ENCODE data around the gene PLEKHB2.
"Not testable (repeated sequence)": the region's sequence is repeated elsewhere in the genome, so short reads cannot be mapped to it uniquely, and the experiment has no call there.

Gene PLEKHB2, protein sequence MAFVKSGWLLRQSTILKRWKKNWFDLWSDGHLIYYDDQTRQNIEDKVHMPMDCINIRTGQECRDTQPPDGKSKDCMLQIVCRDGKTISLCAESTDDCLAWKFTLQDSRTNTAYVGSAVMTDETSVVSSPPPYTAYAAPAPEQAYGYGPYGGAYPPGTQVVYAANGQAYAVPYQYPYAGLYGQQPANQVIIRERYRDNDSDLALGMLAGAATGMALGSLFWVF

DNA sequence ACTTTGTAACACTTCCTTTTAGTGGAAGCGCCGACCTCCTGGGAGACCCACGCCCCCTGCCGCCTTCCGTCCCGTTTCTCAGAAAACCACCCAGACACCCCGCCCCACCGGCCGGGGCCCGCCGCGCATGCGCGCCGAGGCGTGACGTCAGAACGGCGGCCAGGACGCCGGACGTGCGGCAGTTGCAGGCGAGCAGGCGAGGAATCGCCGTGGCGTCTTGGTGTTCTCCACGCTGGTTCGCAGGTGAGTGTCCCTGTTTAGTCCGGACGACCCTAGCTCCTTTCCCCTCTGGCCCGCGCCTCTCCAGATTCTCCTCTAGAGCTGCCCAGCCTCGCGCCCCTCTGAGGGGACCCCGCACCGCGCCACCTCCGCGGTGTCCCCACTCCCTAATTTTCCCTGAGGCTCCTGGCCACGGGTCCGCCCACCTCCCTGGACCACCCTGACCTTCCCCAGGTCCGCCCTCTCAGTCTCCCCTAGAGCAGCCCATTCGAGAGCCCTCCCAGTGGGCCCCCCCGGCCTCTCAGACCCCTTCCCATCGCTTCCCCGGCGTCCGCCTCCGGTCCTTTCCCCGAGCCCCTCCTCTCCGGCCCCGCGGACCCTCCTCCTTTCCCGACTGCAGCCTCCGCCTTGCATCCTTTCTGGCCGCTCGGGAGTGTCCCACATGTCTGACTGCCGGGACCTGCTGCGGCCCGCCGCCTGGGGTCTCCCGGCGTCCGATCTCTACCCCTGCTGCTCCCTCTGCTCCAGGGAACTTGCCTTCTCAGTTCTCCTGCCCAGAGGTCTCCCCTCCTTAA is at the start of gene PLEKHB2:
TSS of gene PLEKHB2 (plus strand) at position 181 of the 794 bp plus-strand sequence. CDS start 15,606 bp downstream, outside the sequence.
- peak; percentile 51 to 94 (median 88) for DNase-seq

DNA sequence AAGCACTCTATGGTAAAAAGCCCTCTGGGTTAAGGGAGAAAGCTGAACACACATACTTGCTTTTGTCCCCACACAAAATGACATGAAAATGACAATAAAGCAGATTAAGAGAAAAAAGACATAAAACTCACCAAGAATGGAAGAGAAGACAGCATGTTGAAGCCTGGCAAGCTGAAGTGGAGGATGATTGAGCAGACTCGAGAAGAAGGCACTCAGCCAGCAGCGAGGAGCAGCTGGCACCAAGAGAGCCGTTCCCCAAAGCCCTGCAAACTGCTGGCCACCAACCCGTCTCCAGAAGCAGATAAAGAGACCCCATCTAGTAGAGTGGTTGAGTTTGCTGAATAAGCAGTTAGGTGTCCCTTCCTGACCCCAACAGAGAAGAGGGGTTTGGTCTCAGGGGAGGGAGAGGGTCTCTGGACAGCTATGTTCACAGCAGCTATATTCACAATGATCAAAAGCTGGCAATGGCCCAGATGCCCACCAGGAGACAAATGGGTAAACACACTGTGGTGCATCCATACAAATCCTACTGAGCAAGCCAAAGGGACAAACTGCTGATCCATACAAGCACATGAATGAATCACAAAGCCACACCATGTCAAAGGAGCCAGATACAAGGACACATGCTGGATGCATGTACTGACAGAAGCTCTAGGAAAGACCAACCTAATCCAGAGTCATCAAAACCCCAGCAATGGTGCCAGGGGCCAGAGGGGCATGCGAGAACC is 48.8 kb upstream of the PLEKHB2 start:
- DNase-seq, result peak in 23 of 58 donors; percentile 15 to 59 (median 30)

DNA sequence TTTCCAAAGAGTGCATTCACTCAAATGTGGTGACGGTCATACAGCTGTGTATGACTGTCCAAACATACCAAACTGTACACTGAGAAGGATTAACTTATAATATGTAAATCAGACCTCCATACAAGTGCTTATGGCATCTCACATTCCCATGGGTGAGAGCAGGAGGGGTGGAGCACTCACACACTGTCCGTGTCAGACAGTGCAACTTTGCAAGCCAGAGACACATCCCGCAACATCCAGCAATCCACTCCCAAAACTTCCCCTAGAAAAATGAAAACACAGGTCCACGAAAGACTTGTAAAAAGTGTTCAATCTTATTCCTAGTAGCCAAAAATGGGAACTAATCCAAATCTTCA is 48.2 kb upstream of the PLEKHB2 start:
- no peak for DNase-seq

DNA sequence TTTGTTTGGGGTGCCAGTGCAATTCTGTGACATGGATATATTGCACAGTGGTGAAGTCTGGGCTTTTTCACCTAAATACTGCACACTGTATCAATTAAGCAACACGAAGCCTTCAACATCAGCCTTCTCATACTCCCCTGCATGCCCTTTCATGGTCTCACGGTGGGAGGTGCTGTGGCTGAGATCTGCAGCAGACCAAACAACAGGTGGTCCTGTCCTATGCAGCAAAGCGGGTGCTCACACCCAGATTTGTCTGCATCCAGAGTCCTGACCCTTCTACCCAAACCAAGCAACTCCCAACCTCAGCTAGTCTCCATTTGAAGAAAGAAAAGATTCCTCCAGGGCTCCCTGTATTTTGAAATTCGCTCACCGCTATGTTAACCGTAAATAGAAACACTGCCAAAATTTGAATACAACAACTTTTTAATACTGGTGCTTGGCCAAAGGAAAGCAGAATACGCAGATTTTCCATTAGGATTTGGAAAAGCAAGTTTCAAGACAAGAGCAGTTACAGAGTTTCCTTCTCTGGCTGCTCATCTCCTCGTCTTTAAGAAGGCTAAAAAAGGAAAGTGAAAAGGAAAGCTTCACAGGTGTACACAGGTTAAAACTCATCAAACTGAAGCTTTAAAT is 46.8 kb upstream of the PLEKHB2 start:
- no peak for DNase-seq

DNA sequence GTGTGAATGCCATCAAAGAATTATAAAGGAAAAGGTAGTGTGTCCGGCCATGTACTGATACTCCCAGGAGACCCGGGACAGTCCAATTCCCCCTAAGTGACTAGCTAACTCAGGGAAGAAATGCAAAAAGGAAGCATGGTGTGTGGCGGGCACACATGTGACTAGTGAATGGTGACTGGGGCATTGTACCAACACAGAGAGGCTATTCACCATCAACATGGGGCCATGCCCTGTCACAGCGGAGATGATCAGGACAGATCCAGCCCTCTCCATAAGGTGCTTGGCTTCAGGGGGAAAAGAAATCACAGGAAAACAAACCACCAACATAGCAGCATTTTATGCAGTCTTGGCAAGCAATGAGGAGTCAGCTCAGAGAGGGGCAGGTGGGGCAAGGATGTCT is 46.2 kb upstream of the PLEKHB2 start:
- DNase-seq, result peak in 39 of 58 donors; percentile 14 to 87 (median 67)

DNA sequence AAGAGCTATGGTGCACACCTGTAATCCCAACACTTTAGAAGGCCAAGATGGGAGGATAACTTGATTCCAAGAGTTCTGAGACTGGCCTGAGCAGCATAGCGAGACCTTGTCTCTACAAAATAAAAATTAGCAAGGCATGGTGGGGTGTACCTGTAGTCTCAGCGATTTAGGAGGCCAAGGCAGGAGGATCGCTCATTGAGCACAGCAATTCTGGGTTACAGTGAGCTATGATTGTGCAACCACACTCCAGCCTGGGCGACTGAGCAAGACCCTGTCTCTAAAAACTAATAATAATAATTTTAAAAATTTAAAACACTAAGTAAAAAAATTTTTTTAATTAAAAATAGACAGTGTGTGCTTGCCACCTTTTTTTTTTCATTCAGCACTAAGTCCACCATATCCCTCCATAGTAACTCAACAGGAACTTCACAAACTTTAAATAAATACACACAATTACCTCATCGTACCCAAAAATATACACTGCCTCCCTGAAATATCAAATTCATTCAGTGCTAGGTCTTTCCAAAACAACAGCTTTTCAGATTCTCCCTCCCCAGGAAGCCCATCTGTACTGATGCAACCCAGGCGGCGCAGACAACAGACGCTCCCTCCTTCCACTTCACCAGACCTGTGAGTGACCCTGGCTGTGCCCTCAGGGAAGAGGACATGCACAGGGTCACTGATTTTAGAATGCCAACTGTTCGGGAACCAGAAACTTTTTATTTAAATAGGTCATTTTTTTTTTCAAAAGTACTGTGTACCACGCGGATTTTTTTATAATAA is 41.4 kb upstream of the PLEKHB2 start:
- no peak for DNase-seq

DNA sequence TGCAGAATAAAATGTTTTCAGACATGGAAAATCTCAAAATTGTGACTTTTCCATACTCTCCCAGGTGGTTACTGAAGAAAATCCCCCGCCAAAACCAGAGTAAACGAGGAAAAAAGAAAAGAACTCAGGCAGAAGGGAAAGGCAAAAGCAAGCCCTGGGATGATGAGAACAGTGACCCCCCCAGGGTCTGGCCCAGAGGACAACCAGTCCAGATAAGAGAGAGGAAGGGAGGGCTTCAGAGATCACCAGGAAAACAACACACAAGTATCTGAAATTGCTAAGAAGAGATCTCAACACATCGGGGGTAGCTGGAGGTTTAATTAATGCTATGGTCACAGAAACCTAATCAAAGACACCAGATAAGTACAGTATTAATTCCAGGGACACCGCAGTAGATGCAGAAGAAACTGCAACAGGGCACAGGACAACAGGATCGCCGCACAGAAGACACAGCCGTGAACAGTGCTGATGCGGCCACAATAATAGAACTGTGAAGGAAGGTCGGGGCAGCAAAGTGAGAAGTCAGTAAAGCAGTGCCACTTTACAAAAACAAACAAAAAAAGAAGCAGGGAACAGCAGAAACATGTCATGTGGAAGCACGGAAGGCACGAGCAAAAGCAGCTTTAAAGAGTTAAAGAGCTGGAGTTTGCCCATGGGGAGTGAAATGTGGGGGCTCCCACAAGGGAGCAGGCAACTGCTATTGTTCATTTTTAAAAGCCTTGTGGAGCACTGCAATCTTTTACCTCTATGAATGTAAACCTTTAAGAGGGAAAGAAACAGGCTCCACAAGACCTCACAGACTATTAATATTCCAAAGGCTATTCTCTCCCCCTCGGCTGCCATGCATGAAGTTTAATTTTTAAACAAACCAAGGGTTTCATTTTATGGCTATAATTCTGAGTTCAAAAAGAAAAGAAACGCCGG is 40.3 kb upstream of the PLEKHB2 start:
- DNase-seq, result no peak

DNA sequence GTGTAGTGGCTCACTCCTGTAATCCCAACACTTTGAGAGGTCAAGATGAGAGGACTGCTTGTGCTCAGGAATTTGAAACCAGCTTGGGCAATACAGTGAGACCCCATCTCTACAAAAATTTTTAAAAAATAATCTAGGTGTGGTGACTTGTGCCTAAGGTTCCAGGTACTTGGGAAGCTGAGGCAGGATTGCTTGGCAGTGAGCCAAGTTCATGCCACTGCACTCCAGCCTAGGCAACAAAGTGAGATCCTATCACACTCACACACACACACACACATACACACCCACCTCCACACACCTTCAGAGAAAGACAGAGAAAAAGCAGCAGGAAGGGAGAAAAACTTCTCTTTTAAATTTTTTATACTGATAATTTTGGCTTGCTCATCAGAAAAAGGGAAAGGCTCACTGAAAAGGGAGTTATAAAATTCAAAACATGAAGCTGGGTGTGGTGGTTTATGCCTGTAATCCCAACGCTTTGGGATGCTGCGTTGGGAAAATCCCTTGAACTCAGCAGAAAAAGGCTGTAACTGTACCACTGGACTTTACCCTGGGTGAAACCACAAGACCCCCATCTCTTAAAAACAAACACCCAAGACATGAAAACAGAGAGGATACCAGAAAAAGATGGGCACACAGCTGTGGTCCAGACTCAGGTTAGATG is 37.5 kb upstream of the PLEKHB2 start:
- no peak for DNase-seq

DNA sequence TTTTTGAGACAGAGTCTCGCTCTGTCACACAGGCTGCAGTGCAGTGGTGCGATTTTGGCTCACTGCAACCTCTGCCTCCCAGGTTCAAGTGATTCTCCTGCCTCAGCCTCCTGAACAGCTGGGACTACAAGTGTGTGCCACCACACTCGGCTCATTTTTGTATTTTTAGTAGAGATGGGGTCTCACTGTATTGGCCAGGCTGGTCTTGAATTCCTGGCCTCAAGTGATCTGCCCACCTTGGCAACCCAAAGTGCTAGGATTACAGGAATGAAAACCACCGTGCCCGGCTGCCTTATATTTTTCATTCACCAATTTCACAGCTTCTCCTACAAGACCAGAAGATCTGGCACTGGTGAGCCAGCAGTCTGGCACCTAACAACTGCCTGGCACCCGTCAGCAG is 37.0 kb upstream of the PLEKHB2 start:
- DNase-seq, result not testable (repeated sequence)

DNA sequence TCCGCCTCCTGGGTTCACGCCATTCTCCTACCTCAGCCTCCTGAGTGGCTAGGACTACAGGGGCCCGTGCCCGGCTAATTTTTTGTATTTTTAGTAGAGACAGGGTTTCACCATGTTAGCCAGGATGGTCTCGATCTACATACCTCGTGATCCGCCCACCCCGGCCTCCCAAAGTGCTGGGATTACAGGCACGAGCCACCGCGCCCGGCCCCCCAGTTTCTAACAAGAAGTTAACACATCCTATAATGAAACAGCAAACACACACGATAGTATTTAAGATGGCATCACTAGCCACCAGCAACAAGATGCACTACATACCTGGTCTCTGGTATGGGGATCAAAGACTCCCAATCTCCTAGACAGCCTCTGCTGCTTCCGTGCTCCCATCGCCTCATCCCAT is 29.6 kb upstream of the PLEKHB2 start:
- not testable (repeated sequence) for DNase-seq

DNA sequence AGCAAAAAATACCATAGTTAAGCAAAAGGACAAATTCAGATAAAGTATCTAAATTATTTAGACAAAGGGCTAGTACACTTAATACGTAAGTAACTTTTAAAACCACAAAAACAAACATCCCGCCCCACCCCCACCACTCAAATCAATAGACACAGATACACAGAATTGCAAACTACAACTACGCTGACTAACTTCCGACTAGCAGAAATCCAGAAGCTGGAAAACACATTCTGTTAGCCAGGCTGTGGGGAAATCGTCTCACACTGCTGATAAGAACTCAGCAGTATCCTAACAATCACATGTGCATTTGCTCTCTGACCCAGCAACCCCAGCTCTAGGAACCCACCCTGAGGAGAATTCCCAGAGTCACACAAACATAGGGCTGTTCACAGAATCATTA is 28.4 kb upstream of the PLEKHB2 start:
- no peak for DNase-seq

DNA sequence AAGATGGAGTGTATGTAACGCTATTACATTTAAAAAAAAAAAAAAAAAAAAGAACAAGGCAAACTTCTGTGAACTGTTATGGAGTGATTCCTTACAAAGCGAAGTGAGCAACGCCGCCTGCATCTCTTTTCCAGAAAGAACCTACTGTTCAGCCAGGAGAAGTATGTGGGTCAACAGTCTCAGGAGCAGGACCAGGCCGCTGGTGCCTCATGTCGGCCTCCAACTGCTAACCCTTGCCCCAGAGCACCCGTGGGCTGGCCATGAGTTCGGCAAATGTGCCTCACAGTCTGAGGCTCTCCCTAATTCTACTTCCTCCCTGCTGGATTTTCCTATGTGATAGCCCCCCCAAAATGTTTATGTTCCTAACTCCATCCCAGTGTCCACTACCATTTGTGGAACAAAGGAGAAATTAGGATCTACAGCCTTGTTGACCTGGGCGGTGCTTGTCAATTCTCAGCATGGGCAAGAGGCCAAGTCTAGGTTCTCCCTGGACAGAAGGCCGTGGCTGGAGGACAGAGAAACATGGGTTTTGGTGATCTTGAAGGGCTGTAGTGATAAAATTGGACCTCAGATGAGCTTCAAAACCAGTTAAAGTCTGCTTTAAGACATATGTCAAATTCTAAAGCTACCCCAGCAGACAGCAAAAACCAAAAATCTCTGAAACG is 27.8 kb upstream of the PLEKHB2 start:
- DNase-seq, result no peak

DNA sequence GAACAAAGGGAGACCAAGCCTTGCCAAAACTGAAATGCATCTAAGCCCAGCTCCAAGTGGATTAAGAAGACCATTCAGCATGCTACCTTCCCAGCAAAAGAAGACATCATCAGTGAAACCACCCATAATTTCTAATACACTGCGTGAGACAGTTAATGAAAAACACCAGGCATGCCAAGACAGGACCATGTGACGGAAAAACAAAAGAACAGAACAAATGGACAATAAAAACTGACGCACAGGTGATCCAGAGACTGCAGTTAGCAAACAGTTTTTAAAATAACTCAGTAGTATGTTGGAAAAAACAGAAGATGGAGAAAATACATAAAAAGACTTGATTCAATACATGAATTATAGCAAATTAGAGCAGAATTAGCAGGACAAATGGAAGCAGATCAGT is 27.2 kb upstream of the PLEKHB2 start:
- no peak for DNase-seq

DNA sequence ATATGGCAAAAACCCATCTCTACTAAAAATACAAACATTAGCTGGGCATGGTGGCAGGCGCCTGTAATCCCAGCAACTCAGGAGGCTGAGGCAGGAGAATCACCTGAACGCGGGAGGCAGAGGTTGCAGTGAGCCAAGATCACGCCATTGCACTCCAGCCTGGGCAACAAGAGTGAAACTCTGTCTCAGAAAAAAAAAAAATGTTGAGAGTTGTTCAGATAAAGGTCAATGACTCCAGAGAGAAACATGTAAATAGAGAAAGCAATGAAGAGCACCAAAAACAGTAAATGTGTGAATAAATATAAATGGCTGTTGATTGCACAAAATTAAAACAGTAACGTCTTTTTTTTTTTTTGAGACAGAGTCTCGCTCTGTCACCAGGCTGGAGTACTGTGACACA is 25.2 kb upstream of the PLEKHB2 start:
- not testable (repeated sequence) for DNase-seq

DNA sequence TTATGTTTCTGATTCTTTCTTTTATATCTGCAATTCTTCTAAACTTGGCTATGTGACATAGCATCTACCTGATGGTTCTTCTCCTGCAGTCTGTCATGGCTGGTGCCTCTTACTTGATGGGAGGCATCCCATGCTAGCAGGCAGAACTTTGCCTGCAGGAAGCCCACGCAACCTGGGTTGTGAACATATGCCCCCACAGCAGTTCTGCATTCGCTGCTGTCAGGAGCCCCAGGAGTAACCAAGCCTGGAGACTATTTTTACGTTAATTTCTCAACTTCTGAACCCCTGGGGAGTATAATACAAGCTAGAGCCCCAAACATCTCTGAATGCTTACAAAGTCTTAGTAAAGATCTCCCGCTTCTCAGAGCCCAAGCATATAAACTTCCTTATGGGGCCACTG is 23.9 kb upstream of the PLEKHB2 start:
- no peak for DNase-seq

DNA sequence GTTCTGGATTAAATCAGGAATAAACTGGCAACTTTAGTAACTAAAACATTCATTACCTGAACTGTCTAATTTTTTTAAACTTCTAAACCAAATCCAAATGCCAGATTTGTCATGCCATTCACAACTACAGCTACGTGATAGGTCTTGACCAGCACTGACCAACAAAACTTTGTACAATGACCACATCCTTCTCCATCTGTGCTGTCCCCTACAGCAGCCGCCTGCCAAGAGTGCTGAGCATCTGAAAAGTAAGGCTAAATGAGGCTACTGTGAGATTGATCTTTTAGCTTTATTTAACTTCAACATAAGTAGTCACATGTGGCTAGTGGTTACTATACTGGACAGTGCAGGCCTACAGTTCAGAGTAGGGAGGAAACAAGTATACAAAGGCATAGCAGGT is 19.5 kb upstream of the PLEKHB2 start:
- DNase-seq, result no peak

DNA sequence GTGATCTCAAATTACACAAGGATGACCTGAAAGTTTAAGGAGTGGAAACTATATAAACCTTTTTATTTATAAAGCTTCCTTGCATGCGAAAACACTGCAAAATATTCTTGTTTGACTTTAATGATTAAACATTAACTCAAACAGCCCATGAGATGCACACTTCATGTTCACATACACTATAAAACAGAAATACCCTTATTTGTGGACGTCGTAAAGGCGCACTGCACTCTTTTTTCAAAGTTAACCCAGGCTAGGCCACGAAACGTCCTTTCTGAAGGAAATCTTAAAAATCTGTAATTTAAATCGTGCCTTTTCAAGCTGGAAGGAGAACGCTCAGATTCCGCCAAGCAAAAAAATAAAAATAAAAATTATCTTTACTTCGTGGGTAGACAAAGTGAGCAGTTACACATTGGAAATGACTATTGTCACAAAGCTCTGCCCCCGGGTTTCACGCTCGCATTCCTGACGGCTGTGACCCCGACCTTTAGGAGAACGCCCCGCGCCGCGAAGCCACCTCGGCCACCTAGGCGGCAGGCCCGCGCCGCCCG is 12.6 kb upstream of the PLEKHB2 start:
- DNase-seq, result peak in 2 of 58 donors; percentile 39 to 62

DNA sequence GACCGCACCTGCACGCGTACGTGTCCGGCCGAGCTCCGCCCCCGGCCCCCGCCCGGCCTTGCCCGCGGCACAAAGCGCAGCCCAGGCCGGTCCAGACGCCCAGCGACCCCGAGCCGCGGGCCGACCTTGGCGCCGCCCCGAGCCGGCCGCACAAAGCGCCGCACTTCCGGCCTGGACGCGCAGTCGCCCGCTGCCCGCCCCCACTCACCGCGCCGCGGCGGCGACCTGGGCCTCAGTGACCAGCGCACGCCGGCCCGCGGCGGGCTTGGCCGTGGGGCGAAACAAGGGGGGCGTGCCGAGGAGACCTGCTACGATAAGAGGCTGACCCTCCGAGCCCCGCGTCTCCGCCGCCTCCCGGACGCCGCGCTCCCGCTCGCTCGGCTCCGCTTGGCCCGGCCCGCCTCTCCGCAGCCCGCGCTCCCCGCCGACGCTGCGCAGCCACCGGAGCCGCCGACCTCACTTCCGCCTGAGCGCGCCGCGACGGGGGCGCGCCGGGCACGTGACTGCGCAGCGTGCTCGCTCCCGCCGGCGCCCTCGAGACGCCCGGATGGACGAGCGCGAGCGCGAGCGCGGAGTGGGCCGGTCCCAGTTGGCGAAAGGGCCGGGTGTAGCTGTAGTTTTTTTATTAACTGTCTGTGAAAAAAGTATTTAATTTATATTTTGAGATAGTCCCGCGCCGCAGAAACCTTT is 12.0 kb upstream of the PLEKHB2 start, which contains the start of gene FAM168B:
TSS of gene FAM168B (minus strand) at position 455 of the 690 bp plus-strand sequence. CDS start 10,814 bp downstream, outside the sequence.
- peak; percentile 40 to 93 (median 82) for DNase-seq

Data from anterior cingulate cortex (tissue), 58 donors.